Forelimb muscle (tissue), 1 donor: ENCODE data around the gene ARMC2. TPM values are rescaled to one million over a fixed set of nuclear protein-coding genes. Genes with fewer than 3 reads are reported as not detected.
"Not testable (repeated sequence)": the region's sequence is repeated elsewhere in the genome, so short reads cannot be mapped to it uniquely, and the experiment has no call there.

Experiments used
- DNase-seq: peaks from one replicate; pipeline ENCODE4 v3.0.0-alpha.2; 2013; ENCODE audit warnings: low read depth
- polyA plus RNA-seq: library from polyadenylated mRNA; unstranded; fragments of 120-200 nt; gene quantifications from one replicate; pipeline ENCODE4 v1.2.1, GENCODE V29; 2013; ENCODE audit not compliant: insufficient read length

The ARMC2 gene
- polyA plus RNA-seq, 1 donor: 7.8 TPM

- DNase-seq: no peak
Measured at GRCh38 chr6:108831104-108831503, 17.1 kb upstream of the ARMC2 start.

GRCh38 chr6:108832738-108833137 is 15.5 kb upstream of the ARMC2 start:
- DNase-seq: no peak

- DNase-seq: no peak
Measured at GRCh38 chr6:108835218-108835850, 12.9 kb upstream of the ARMC2 start.

- DNase-seq: no peak
Measured at GRCh38 chr6:108836061-108836460, 12.2 kb upstream of the ARMC2 start.

GRCh38 chr6:108837236-108837971 is 10.8 kb upstream of the ARMC2 start:
- no peak for DNase-seq

GRCh38 chr6:108838101-108838717 is 10.0 kb upstream of the ARMC2 start:
- DNase-seq: no peak

GRCh38 chr6:108839083-108839642 is 9.1 kb upstream of the ARMC2 start:
- no peak for DNase-seq

- DNase-seq: no peak
Measured at GRCh38 chr6:108840919-108841318, 7.3 kb upstream of the ARMC2 start.

- DNase-seq: no peak
Measured at GRCh38 chr6:108841377-108841855, 6.8 kb upstream of the ARMC2 start.

- DNase-seq: no peak
Measured at GRCh38 chr6:108844135-108844534, 4.1 kb upstream of the ARMC2 start.

GRCh38 chr6:108845145-108845544 is 3.1 kb upstream of the ARMC2 start:
- no peak for DNase-seq

- DNase-seq: no peak
Measured at GRCh38 chr6:108846101-108846500, 2.1 kb upstream of the ARMC2 start.

GRCh38 chr6:108846628-108847027 is 1.6 kb upstream of the ARMC2 start:
- no peak for DNase-seq

GRCh38 chr6:108847738-108848115 is 495 bp upstream of the ARMC2 start:
- no peak for DNase-seq

GRCh38 chr6:108850669-108851465 is 2.6 kb downstream of the ARMC2 start:
- DNase-seq: no peak

- no peak for DNase-seq
Measured at GRCh38 chr6:108851756-108852155, 3.5 kb downstream of the ARMC2 start.

GRCh38 chr6:108853077-108853476 is 4.9 kb downstream of the ARMC2 start:
- DNase-seq: no peak

- DNase-seq: no peak
Measured at GRCh38 chr6:108862479-108863191, 14.4 kb downstream of the ARMC2 start.

- not testable (repeated sequence) for DNase-seq
Measured at GRCh38 chr6:108865751-108866286, 17.6 kb downstream of the ARMC2 start.

GRCh38 chr6:108866798-108867197 is 18.6 kb downstream of the ARMC2 start:
- no peak for DNase-seq

GRCh38 chr6:108868647-108869046 is 20.4 kb downstream of the ARMC2 start:
- peak; percentile 40 for DNase-seq
